Neural progenitor cell (in vitro differentiated cells): Measurements from ENCODE around the gene RAB36. TPM values are rescaled to one million over a fixed set of nuclear protein-coding genes. Genes with fewer than 3 reads are reported as not detected.

ENCODE experiments used
- DNase-seq: peaks from one replicate; pipeline ENCODE4 v3.0.0-alpha.2; 2016; ENCODE audit warnings: low spot score
- H2AFZ ChIP-seq: fragments of 200-600 bp; sonication (generic); replicated peaks from 2 replicates; pipeline ENCODE4 v1.6.1; 2016; ENCODE audit warnings: antibody characterized with exemption
- H3F3A ChIP-seq: fragments of 200-600 bp; sonication (generic); 2 replicates; pipeline ENCODE4 v1.6.1; 2016; ENCODE audit warnings: antibody characterized with exemption, low read depth
- H3K27ac ChIP-seq: fragments of 200-600 bp; sonication (generic); 2 replicates; pipeline ENCODE4 v1.5.1; 2016; ENCODE audit warnings: mild to moderate bottlenecking
- H3K27me3 ChIP-seq: fragments of 200-600 bp; sonication (generic); 2 replicates; pipeline ENCODE4 v1.6.1; 2016; ENCODE audit warnings: mild to moderate bottlenecking, moderate library complexity
- H3K36me3 ChIP-seq: fragments of 200-600 bp; sonication (generic); 2 replicates; pipeline ENCODE4 v1.5.1; 2016
- H3K4me1 ChIP-seq: fragments of 200-600 bp; sonication (generic); 2 replicates; pipeline ENCODE4 v1.6.1; 2016; ENCODE audit warnings: mixed run types
- H3K4me2 ChIP-seq: fragments of 200-600 bp; sonication (generic); 2 replicates; pipeline ENCODE4 v1.6.1; 2016
- H3K4me3 ChIP-seq: fragments of 200-600 bp; sonication (generic); 2 replicates; pipeline ENCODE4 v1.5.1; 2016
- H3K79me2 ChIP-seq: fragments of 200-600 bp; sonication (generic); 2 replicates; pipeline ENCODE4 v1.6.1; 2016; ENCODE audit warnings: low read depth
- H3K9ac ChIP-seq: fragments of 200-600 bp; sonication (generic); 2 replicates; pipeline ENCODE4 v1.6.1; 2016
- H3K9me3 ChIP-seq: fragments of 200-600 bp; sonication (generic); 2 replicates; pipeline ENCODE4 v1.5.1; 2016; ENCODE audit warnings: low read depth
- H4K20me1 ChIP-seq: fragments of 200-600 bp; sonication (generic); 2 replicates; pipeline ENCODE4 v1.6.1; 2016; ENCODE audit warnings: low read depth
- H3K27ac Mint-ChIP-seq: 3 replicates; pipeline ENCODE4 v1.8.0; 2021; ENCODE audit warnings: mixed read lengths
- H3K27me3 Mint-ChIP-seq: 2 replicates; pipeline ENCODE4 v1.8.0; 2022; ENCODE audit warnings: low read depth, mild to moderate bottlenecking, inconsistent platforms, moderate library complexity, mixed read lengths; ENCODE audit not compliant: insufficient read depth
- H3K36me3 Mint-ChIP-seq: 3 replicates; pipeline ENCODE4 v1.8.0; 2021; ENCODE audit warnings: mixed read lengths
- H3K4me1 Mint-ChIP-seq: 3 replicates; pipeline ENCODE4 v1.8.0; 2021; ENCODE audit warnings: mixed read lengths
- H3K4me3 Mint-ChIP-seq: 3 replicates; pipeline ENCODE4 v1.8.0; 2021; ENCODE audit warnings: mild to moderate bottlenecking, moderate library complexity, mixed read lengths
- H3K9me3 Mint-ChIP-seq: 3 replicates; pipeline ENCODE4 v1.8.0; 2020; ENCODE audit warnings: mixed read lengths
- CTCF ChIP-seq: fragments of 200-600 bp; sonication (generic); IDR thresholded peaks from 2 replicates; pipeline ENCODE4 v1.5.1; 2017; ENCODE audit warnings: antibody characterized with exemption, mild to moderate bottlenecking
- EZH2 ChIP-seq: fragments of 200-600 bp; sonication (generic); IDR thresholded peaks from 2 replicates; pipeline ENCODE4 v1.6.1; 2017; ENCODE audit warnings: antibody characterized with exemption, mild to moderate bottlenecking, moderate library complexity
- EZH2phosphoT487 ChIP-seq: fragments of 200-600 bp; sonication (generic); IDR thresholded peaks from 2 replicates; pipeline ENCODE4 v1.6.1; 2017; ENCODE audit warnings: antibody characterized with exemption
- total RNA-seq: library from RNA; depleted of rRNA; stranded (reverse); fragments of >200 nt; gene quantifications from 2 replicates; pipeline ENCODE4 v1.2.3, GENCODE V29; 2015; ENCODE audit warnings: low replicate concordance

RAB36 gene
- total RNA-seq, 1 donor from 2014 or later: 2.9 TPM

- no peak overlapping the region for H3K4me3 ChIP-seq
- no peak overlapping the region for H3K27ac ChIP-seq
- peaks cover 5% of the 10 kb centered on the region for H3K27me3 Mint-ChIP-seq
- no peaks in the 10 kb centered on the region for H3K36me3 ChIP-seq
- no peaks in the 10 kb centered on the region for H3K4me1 Mint-ChIP-seq
- H3K9me3 ChIP-seq: no peaks in the 10 kb centered on the region
- no peaks in the 10 kb centered on the region for H3K79me2 ChIP-seq
- no peaks in the 10 kb centered on the region for H3K9me3 Mint-ChIP-seq
- no peak overlapping the region for H3K9ac ChIP-seq
- no peak overlapping the region for H3K4me3 Mint-ChIP-seq
- H3K4me2 ChIP-seq: no peak overlapping the region
- peaks cover 3% of the 10 kb centered on the region for H3K36me3 Mint-ChIP-seq
- H3K27ac Mint-ChIP-seq: peak overlapping the region; percentile 33
- H2AFZ ChIP-seq: no peak overlapping the region
- no peaks in the 10 kb centered on the region for H3F3A ChIP-seq
- no peak for DNase-seq
- H4K20me1 ChIP-seq: peaks cover 70% of the 10 kb centered on the region
- H3K27me3 ChIP-seq: no peaks in the 10 kb centered on the region
- no peaks in the 10 kb centered on the region for H3K4me1 ChIP-seq
- TF ChIP-seq EZH2phosphoT487 (no peak), EZH2 (no peak), CTCF (no peak)
These were observed 42.5 kb upstream of the RAB36 start for GRCh38 chr22:23102776-23103175.

- Histone ChIP-seq H3K4me2 (no peak overlapping the region), H3F3A (no peaks in the 10 kb centered on the region), H3K9ac (no peak overlapping the region), H4K20me1 (peaks cover 64% of the 10 kb centered on the region), H3K27me3 (no peaks in the 10 kb centered on the region), H2AFZ (no peak overlapping the region), H3K36me3 (no peaks in the 10 kb centered on the region), H3K4me3 (no peak overlapping the region), H3K27ac (no peak overlapping the region), H3K9me3 (no peaks in the 10 kb centered on the region), H3K79me2 (no peaks in the 10 kb centered on the region), H3K4me1 (no peaks in the 10 kb centered on the region)
- peaks cover 5% of the 10 kb centered on the region for H3K27me3 Mint-ChIP-seq
- H3K9me3 Mint-ChIP-seq: no peaks in the 10 kb centered on the region
- no peaks in the 10 kb centered on the region for H3K4me1 Mint-ChIP-seq
- H3K27ac Mint-ChIP-seq: peak overlapping the region; percentile 86
- no peak for DNase-seq
- peaks cover 3% of the 10 kb centered on the region for H3K36me3 Mint-ChIP-seq
- TF ChIP-seq CTCF (no peak), EZH2phosphoT487 (no peak), EZH2 (no peak)
- H3K4me3 Mint-ChIP-seq: no peak overlapping the region
These were observed 41.9 kb upstream of the RAB36 start for GRCh38 chr22:23103199-23103954.

GRCh38 chr22:23104187-23104971, 40.9 kb upstream of the RAB36 start:
- H3K27ac ChIP-seq: no peak overlapping the region
- H3K4me1 ChIP-seq: no peaks in the 10 kb centered on the region
- peaks cover 54% of the 10 kb centered on the region for H4K20me1 ChIP-seq
- no peak overlapping the region for H3K4me3 ChIP-seq
- H3K4me2 ChIP-seq: no peak overlapping the region
- Mint-ChIP-seq H3K27ac (peak overlapping the region; percentile 74), H3K4me3 (no peak overlapping the region), H3K4me1 (no peaks in the 10 kb centered on the region), H3K9me3 (no peaks in the 10 kb centered on the region), H3K27me3 (peaks cover 5% of the 10 kb centered on the region), H3K36me3 (peaks cover 3% of the 10 kb centered on the region)
- TF ChIP-seq EZH2phosphoT487 (no peak), CTCF (no peak), EZH2 (no peak)
- no peaks in the 10 kb centered on the region for H3K79me2 ChIP-seq
- H3K36me3 ChIP-seq: no peaks in the 10 kb centered on the region
- no peaks in the 10 kb centered on the region for H3F3A ChIP-seq
- no peak overlapping the region for H2AFZ ChIP-seq
- no peaks in the 10 kb centered on the region for H3K27me3 ChIP-seq
- no peaks in the 10 kb centered on the region for H3K9me3 ChIP-seq
- H3K9ac ChIP-seq: no peak overlapping the region
- no peak for DNase-seq
